ENCODE data around the gene EPHA3.
"Not testable (repeated sequence)": the region's sequence is repeated elsewhere in the genome, so short reads cannot be mapped to it uniquely, and the experiment has no call there.

The EPHA3 gene

DNA sequence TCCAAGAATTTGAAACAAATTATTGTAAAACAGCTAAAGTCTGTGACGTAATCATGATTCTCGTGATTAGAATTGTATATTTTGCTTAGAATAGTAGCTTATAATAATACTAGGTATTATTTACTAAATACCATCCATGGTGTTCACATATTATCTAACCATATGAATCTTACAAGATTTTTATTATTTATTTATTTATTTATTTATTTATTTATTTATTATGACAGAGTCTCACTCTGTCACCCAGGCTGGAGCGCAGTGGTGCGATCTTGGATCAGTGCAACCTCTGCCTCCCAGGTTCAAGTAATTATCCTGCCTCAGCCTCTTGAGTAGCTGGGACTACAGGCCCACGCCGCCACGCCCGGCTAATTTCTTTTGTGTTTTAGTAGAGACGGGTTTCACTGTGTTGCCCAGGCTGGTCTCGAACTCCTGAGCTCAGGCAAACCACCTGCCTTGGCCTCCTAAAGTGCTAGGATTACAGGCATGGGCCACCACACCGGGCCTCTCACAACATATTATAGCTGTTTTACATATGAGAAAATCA lies 173.5 kb downstream of the EPHA3 start:
- DNase-seq, result no peak

DNA sequence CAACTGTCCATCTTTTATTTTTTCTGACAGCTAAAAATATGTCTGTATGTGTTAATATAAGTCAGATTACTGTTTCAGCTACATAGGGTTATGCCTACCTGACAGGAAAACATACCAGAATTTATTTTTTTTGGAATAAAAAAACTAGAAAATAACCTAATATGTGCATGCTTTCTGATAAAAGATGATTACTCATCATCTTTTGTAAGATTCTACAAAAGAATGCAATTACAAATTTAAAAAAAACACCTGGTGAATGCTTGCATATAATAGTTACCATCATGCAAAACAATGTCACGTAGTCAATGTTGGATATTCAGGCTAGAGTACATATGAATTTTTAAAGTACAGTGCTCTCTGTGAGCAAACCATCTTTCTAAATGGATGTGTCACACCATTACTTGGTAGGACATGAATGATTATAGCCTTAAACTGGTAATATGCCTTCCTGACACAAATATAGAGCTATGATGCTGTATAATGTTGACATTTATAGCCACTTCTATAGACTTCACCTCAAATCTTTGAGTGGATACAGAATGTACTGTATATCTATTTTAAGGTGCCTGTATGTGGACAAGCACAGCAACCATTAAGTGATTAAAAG lies 180.6 kb downstream of the EPHA3 start:
- no peak for DNase-seq

DNA sequence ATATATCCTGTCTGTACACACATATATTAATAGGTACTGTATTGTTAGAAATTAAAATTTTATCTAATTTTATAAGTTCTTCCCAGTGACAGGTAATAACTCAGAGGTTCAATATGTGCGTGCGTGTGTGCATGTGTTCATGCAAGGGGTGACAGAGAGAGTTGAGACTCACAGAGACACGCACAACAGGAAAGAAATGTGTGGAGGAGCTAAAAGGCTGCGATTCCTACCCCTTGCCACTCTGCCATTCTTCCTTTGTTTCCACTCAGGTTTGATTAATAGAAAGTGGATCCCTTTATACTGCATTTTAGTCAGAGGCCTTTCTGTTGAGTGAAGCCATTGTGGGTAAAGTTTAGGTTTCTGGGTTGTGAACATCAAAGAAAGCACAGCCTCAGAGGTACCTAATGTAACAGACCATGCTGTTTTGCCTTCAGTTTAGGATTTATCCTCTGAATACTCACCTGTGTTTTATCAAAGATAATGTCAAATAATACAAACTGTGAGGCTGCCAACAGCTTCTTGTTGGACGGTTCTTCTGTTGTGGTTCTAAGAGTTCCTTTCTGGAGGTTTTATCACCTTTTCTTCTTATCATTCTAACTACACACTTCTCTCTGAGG lies 182.3 kb downstream of the EPHA3 start:
- DNase-seq, result no peak

DNA sequence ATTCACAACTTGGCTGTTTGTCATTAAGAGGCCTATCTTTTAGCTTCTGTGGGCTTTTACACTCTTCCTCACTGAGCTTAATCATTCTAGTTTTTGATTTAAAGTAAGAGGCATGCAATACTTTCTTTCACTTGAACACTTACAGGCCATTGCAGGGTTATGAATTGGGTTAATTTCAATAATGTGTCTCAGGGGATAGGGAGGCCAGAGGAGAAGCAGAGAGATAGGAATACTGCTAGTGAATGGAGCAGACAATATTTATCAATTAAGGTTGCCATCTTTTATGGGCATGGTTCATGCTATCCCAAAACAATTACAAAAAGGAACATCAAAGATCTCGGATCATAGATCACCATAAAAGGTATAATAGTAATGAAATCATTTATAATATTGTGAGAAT lies 189.8 kb downstream of the EPHA3 start:
- no peak for DNase-seq

DNA sequence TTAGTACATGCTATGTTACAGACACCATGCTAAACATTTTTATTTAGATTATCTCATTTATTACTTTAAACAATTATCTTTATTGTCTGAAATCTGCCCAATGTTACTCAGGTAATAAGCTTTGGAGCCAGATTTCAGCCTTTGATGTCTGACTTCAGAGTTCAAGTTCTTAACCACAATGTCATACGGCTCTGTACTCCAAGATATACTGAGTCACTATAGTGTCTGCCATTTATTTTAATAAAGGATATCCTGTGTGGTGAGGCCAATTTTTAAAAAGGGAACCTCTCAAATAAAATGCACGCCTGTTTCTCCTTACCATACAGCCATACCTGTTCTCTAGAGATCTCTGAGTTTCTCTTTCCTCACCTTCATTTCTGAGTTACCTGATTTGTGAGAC lies 193.1 kb downstream of the EPHA3 start:
- no peak for DNase-seq

DNA sequence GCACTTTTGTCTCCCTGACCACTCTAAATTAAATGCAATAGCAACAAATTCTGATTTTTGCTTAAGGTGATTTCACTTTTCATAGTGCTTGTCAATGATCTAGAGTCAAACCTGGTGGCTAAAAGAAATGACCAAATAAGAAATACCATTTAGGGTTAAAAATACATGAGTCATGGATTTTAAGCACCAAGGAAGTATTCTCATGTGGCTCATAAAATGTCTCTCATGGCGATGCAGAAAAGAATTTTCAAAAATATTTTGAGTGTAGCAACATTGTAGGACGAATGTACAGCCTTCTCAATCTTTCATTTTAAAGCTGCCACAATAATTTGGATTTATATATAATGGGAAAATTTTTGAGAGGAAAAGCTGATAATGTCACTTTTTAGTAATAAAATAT lies 193.6 kb downstream of the EPHA3 start:
- no peak for DNase-seq

DNA sequence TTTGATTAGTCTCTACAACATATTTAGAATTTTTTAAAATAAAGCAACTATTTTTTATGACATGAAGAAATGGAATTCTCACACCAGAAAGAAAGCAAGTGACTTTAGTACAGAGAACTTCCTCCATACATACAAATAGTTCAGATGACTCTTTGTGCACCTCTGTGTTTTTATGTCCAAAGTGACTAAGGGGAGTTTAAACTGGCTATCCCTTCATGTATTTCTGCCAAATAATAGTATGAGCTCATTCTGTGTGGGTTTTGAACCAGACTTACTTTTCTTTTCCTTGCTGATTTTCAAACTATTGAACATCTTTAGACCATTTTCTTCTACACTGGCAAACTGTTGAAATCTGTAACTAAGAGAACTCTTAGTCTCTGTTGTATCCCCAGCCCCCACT lies 196.3 kb downstream of the EPHA3 start:
- DNase-seq, result no peak

DNA sequence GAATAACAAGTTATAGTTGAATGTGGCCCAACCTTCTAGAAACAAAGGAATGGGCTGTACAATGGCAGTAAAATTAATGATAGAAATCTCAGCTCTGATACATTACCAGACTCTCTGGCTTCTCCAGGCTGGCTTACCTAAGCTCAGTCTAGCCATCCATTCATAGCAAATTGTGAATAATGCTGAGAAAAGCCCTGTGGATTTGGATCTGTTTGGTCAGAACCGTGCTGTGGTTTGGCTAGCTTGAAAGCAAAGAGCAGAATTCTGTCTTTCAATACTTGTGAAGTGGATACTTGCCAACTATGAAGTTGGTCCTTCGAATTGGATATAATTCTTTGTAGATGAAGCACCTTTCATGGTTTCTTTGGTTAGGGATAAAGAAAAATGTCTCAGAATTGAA lies 199.1 kb downstream of the EPHA3 start:
- DNase-seq, result no peak

DNA sequence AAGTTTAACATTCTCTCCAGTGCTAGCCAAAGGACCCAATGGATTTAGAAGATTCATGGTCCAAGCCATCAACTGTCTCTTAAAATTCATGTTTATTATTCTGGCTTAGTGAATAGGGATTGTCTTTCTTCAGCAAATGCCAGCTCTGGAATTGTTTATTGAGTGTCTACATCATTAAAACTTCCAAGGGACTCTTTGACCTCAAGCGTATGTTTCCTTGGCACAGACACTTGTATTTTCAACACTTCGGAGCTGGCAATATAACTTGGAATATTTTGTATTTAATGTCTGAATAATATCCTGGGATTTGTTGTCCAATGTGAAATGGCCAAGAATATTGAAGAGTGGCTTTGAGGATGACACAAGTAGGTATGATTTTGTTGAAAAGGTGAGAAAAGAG lies 204.2 kb downstream of the EPHA3 start:
- no peak for DNase-seq

DNA sequence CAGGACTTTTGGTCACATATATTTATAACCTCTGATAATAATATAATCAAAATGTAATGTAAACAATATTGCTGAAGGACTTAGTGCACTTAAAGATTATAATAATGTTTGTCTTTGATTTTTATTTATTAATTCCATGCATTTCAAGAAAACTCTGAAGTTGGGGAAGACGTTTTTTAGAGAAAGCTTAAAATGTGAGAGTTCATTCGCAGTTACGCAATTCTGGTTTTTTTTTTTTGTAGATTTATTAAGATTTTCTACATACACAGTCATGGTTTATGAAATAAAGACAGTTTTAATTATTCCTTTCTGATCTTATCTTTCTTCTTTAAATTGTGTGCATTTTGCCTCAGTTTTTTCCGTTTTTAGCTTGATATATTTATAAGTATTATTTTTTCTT lies 204.7 kb downstream of the EPHA3 start:
- DNase-seq, result no peak

DNA sequence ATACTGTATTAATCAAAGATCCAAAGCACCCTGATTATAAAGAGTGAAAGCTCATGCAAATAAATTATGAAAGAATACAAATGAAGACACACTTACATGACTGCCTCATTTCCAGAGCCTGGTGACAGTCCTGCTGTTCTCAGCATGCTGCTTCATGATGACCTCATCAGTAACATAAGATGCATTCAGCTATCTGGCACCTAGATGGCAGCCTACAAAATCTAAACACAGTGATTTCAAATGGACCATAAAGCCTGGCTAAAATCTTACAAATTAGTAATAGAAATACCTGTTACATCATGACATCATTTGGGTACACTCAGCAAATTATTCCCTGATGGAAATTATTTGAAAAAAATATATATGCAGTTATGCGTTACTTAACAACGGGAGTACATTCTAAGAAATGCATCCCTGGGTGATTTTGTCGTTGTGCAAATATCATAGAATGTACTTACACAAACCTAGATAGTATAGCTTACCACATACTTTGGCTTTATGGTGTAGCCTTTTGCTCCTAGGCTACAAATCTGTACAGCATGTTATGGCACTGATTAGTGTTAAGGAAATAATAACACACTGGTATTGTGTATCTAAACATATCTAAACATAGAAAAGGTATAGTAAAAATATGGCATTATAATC lies 207.2 kb downstream of the EPHA3 start:
- DNase-seq, result peak in 9 of 58 donors; percentile 1 to 35 (median 6)

DNA sequence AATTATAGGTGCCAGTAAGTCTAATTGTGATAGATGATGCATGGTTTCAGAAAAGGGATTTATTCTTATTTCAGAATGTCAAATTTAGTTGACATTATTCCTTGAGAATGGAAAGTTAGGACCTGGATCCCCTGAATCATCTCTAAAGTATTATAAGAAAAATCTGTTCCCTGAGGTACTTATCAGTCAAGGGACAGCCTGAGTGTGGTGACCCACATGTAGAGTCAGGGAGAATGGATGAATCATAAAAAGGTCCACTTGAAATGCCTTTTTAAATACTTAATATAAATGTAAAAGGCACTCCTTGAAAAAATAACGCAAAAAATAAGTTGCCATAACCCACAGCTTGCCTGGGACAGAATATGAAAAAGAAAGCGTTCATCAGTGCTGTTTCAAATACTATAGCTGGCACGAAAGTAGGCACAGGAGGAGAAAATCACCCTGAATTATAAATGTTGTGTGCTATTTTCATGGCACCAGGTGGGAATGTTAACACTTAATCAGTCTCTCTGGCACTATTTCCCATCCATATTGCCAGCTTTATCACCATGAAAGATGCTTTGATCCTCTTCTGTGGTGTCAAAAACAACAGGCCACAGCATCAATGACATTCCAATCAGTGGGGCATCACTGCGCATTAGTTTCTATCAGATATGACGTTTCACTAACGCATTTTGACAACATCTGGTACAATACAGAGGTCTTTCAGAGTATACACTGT lies 208.5 kb downstream of the EPHA3 start:
- no peak for DNase-seq

DNA sequence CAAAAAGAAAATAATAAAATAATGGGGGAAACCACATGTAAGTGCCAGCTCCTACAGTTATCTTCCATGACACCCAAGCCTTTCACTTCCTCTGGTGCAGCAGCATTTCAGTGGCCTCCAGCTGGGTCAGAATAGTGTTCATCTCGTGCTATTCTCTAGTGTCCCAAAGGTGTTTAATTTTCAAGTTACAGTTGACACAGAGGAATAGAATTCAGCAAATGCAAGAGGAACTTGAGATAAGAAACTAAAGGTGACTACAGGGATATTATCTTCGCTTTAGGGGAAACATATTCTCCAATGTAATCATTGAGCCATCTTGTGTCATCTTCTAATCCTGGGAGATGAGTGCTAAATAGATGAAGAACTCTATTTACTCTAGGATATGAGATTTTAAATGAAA lies 212.8 kb downstream of the EPHA3 start:
- DNase-seq, result no peak

DNA sequence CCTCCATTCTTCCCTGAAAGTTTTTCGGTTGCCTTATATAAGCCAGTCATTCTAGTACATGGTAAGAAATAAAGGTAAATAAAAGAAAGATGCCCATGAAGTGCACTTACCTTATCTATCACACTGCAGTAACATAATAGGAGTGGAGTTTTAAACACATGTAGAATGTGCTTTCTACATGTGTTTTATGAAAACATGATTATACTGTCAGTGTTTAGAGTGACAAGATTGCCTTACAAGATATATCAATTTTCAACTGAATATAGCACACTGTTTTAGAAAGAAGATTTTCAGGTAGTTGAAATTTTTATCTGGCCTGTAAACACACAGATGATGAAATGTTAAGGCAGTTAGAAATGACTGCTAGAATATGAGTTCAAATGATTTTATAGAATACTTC lies 219.6 kb downstream of the EPHA3 start:
- DNase-seq, result no peak

DNA sequence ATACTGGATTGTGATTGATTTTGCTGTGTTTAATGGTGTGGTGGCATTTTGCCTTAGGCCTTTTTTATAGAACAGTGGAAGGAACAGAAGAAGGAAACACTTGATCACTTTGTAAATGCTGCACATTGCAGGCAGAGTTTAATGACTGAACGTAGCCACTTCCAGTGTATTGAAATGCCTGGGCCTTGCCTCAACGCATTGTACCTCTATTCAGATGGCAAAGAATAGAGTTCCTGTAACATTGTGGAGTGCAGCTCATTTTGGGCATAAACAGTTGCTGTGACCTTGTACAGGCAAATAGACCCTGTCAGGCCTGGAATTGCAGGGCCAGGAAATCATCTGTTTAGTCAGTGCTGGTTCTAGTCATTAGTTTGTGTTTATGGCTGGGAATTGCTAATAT lies 225.0 kb downstream of the EPHA3 start:
- DNase-seq, result peak in 2 of 58 donors; percentile 0 to 38

DNA sequence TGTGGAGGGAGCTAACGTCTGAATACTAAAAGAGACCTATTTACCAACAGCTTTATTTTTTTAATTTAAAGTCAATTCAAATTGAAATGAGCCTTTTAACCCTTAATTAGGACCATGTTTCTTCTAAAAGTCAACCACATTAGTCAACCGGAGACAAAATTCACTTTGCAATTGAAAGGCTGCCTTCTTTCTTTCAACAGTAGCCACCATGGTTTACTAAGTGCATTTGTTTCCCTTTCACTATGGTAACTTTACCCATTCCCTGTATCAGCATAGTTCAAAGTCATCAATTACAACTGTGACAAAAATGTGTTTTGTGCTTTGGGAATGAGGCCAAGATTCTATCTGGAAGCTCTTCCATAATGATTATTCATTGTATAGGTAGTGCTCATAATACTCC lies 225.4 kb downstream of the EPHA3 start:
- DNase-seq, result no peak

DNA sequence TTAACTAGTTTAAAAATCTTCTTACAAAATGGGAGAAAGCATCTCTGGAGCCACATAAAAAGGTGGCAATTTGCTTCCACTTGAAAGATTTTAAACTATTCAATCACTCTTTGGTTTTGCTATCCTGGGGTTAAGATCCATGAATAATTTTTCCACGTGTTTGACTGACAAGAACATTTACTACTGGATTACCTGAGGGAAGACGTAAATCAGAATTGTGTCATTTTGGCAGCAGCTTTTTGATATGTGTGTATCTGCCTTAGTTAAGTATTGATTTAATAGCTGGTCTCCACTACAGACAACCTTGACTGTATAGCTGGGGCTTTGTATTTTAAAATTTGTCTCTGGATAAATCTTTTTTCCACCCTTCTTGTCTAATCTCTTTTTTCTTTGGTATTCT lies 228.3 kb downstream of the EPHA3 start:
- no peak for DNase-seq

DNA sequence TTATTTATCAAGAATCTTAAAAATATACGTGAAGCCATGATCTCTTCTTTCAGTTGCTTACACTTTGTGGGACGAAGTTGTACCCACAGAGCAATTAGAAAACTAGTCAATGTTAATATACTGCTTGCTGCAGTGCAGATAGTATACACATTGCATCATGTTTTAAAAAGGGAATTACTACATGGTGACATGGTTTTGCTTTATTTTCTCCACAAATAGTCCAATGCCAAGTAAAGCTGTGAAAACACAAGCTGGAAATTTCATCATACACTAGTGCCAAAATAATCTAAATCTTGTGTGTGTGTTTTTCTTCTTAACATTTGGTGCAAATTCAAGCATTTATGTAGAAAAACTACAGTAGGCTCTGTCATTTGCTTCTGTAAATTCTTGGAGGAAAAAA lies 233.0 kb downstream of the EPHA3 start:
- DNase-seq, result peak in 1 of 58 donors; percentile 0

DNA sequence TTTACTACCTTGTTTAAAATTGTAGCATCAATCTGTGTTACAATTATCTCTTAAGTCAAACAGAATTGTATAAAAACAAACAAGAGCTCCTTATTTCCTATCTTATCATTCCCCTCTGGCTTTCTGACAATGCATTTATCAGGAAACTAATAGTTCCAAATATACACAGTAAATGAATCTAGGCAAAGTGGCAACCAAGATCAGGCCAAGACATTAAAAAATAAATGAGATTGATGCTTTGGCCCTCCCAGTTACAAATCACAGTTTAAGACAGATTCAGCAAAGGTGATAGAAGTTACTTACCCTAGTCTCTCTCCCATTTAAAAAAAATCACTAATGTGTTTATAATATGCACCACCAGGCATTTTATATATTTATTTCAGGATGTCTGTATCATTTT lies 236.7 kb downstream of the EPHA3 start:
- DNase-seq, result no peak

DNA sequence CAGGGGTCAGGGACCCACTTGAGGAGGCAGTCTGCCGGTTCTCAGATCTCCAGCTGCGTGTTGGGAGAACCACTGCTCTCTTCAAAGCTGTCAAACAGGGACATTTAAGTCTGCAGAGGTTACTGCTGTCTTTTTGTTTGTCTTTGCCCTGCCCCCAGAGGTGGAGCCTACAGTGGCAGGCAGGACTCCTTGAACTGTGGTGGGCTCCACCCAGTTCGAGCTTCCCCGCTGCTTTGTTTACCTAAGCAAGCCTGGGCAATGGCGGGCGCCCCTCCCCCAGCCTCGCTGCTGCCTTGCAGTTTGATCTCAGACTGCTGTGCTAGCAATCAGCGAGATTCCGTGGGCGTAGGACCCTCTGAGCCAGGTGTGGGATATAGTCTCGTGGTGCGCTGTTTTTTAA lies 243.5 kb downstream of the EPHA3 start:
- not testable (repeated sequence) for DNase-seq

DNA sequence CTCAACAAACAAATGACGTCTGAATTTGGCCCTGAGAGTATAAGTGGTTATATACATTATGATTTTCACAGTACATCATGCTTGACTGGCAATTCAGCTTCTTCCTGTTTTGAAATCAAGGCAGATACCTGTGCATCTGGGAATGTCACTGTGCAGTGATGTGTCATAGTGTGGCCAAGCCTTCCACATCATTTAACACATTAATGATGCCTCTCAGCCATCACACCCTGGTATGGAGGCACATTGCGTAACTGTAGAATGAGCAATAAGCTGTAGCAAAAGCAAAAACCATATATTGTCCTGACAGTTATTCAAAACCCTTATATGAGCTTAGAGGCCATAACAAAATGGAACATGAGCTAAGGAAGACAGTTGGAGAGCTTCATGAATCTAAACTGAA lies 246.0 kb downstream of the EPHA3 start:
- no peak for DNase-seq

DNA sequence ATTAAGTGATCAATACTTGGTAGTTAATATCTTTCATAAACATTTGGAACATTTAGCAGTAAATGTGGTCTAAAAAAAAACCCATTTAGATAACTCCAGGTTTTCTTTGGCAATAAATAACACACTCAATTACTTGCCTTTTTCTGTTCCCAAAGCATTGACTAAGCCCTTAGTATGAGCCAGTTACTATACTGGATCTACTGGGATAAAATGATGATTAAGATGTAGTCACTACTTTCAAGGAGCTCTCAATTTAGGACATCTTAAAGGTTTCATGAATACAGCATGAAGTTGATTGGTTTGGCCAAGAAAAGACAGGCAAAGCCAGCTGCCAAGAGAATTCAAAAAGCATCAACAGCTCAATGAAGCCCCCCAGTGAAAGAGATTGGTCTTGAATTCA lies 250.9 kb downstream of the EPHA3 start:
- DNase-seq, result no peak
